Skin of body (tissue), 2 donors: ENCODE results near the gene SAMD8. TPM values are rescaled to one million over a fixed set of nuclear protein-coding genes. Genes with fewer than 3 reads are reported as not detected.

ENCODE experiments used
- DNase-seq: peaks from one replicate; lab custom pipeline; 2025; lab: John Stamatoyannopoulos, UW
- total RNA-seq: library from RNA; depleted of rRNA; stranded (reverse); fragments of >200 nt; gene quantifications from one replicate; pipeline ENCODE4 v1.2.3, GENCODE V29; 2014

Gene SAMD8
- 28.4 TPM for total RNA-seq

DNA sequence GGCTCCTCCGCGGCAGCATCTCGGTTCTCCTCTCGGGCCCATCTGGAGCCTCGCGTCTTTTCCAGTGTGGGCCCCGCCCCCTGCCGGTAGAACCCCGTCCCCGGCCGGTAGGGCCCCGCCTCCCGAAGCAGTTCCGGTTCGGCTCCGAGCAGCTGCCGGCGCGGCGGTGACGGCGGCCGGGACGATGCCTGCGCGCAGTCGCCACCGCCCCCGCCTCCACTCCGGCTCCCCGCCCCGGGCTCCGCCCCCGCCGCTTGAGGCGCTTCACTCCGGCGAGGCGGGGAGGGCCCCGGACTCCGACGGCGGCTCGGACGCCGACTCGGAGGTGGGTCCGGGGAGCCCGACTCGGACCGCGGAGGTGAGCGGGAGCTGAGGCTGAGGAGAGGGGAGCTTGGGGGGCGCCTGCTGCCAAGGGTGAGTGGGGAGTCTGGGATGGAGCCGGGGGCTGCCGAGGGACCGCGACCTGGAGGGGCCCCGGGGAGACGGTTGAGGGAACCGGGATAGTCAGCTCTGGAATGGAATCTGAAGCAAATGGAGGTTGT is at the start of gene SAMD8:
Gene SAMD8 (plus strand): TSS at position 292 of the 542 bp plus-strand sequence. CDS start 38,873 bp downstream, outside the sequence.
- DNase-seq: peak; percentile 93

DNA sequence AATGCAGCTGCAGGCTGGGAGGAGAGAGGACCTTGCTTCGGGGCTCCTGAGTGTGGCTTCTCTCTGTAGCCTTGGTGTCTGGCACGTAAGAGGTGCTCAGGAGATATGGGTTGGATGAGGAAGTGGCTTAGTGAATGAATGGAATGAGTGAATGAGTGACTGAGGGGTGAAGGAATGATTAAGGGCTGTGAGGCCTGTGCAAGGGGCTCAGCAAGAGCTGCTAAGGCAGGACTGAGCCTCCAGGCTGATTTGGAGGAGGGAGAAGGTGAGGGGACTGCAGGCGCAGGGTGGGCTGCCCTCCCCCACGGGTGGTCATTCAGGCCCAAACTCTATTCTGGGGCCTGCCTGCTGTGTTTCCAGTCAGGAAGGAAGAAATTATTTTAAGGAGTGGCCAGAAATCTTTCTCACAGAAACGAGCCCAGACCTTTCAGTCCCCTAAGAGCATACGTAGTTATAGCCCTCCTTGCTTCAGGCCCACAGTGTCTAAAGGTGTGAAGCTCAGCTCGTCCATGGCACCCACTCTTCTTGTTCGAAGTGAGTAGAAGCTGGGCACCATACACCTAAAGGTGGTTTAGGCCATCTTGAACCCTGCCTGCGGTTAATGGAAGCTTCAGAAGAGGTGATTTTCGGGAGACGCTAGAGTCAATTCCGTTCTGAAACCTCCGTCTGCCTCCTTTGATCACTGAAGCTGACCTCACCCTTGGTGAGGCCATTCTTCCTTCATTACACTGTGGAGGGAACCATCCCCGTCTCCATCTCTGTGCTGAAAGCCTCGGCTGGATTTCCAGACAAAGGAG is 49.5 kb upstream of the SAMD8 start:
- DNase-seq: peak; percentile 65

DNA sequence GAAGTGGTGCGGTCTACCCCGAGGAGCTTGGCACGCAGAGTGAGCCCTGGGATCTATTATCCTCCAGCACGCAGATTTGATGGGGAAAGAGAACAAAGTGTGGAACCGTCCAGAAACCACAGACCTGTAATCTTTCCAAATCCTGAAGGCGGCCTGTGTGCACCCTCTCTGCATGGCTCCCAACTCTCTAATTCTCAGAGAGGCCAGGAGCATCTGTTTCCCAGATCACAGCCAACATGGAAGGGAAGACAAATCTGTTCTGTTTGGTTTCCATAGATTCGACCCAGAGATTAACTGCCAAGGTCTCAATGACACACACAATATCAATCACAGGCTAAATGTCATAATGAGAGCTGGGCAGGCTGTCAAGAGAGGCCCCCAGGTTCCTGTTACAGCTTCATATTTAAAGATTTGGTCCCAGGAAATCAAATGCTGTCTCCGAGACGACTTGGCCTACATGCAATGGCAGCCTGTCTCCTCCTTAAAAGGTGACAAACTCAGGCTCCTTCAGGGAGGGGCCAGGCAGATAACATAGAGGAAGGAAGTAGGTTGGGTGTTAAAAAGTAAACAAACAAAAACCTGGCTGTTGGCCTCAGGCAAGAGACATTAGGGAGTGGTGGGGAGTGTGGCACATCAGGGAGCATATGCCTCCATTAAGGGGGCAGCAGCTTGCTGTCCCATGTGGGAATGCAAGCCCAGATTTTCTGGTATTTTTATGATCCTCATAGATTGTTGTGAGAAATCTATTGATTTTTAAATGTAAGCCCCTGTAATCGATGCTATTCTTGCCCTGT is 48.8 kb upstream of the SAMD8 start:
- peak; percentile 96 for DNase-seq

DNA sequence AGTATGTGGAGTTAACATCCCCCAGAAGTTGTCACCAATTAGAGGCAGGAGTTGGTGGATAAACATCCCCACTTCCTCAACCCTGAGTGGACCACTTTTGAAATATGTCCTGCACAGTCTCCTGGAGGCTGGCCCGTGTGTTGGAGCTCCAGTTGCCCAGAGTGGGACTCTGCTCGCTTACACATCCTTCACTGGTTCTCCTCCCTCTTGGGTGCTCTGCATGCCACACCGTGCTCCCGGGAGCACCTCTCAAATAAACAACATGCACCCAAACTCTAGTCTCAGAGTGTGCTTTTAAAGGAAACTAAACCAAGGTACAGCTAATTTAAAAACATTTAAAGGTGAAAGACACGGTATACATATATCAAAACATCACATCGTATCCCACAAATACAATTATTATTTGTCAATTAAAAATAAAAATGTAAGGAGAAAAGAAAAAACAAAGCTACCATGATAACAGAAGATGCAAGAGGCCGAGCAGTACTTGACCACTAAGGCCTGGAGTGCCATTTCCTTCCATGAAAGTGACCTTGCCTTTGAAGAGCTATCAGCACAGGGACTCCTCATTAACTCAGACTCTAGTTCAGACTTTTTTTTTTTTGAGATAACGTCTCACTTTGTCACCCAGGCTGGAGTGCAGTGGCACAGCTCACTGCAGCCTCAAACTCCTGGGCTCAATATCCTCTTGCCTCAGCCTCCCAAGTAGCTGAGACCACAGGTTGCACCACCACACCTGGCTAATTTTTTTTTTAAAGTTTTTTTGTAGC is 47.8 kb upstream of the SAMD8 start:
- no peak for DNase-seq

DNA sequence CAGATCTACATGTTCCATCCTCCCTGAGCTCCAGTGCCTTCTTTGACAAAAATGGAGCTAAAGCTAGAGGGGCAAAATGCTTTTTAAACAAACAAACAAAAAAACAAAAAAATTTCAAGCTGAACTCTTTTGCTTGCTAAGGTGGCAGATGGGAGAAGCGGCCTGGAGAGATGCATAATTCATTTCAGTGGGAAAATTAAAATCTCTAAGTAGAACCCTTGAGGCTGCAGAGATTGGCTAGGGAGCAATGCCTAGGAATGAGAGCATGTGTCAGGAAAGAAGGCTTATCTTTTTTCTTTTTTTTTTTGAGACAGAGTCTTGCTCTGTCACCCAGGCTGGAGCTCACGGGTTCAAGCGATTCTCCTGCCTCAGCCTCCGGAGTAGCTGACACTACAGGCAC is 46.4 kb upstream of the SAMD8 start:
- DNase-seq: no peak

DNA sequence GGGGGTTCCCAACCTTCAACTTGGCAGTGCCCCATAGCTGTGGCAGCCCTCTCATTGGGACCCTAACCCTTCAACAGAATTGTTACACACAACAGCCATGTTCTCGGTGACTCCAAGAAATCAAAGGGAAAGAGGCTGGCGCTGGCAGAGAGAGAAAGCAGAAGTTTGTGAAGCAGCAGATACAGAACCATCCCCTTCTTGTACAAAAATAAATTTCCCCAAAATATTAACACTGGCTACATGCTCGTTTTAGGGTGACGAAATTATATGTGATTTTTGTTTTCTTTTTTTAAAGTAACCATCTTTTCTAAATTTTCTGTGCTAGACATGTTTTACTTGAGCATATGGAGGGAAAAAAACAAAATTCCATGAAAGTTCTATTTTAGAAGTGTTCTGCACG is 45.2 kb upstream of the SAMD8 start:
- no peak for DNase-seq

DNA sequence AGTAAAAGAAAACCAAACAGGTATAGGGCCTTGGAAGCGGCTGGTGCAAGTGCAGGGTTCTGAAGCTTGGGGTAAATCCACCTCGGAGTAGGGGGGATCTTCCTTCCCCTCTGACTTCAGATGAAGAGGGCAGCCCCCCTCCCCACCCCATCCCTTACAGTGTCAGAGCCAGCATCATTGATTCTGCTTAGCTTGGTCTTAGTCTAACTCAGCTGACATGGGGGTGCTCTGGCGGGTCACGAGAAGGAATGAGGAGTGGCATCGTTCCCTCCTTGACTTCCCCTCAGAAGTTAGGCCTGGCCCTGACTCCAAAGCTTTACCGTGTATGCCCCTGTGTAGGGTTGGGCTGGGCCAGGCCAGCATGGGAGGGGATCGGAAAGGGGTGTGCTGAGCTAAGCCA is 44.2 kb upstream of the SAMD8 start:
- no peak for DNase-seq

DNA sequence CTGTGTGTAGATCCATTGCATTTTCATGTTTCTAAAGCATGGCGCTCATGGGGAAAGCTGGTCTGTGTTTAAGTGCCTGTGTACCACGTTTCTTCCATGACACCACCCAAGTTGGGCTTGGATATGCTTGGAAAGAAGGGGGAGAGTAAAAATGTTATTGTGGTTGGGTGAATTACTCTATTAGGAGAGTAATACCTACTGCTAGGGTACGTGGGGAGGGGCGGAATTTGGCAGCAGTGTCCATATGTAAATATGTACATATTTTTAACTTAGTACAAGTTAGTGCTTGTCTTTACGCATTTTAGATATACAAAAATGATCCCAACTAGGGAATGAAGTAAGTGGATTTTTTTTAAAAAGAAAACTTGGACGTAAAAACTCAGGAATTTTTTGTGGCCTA is 42.9 kb upstream of the SAMD8 start:
- peak; percentile 23 for DNase-seq

DNA sequence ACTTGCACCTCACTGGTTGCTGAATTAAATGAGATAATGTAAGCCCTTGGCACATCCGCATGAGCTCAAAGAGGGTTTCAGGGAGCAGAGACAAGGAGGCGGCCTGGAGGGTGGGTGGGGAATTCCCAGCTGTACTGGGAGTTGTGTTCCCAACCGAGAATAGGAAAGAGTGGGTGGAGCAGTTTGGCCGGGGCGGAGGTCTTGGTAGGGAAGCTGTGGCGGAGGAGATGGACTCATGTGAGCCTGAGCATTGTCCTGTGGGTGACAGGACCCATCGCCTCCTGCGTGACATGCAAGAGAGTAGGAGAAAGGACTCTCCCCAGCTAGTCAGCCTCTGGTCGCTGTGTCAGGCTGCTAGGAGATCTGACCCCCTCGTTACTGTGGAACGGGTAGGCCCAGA is 41.0 kb upstream of the SAMD8 start:
- no peak for DNase-seq

DNA sequence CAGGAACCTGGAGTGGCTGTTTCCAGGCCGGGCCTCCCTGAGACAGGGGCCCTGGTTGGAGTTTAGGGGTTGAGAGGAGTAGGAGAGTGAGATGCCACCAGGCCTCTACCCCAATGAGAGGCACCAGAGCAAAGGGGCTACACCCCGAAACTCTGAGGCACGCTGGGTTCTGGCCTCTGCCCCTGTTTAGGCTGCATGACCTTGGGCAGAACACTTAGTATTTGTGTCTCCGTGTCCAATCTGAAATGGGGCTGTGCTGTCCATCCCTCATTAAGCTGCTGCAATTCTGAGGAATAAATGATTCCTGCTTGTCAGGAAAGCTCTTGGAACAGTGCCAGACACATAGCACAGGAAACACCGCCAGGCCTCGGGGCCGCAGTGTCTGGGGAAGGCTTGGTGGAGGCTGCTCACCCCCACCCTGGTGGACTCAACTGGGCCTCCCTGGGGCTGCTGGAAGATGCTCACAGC is 40.5 kb upstream of the SAMD8 start:
- no peak for DNase-seq

DNA sequence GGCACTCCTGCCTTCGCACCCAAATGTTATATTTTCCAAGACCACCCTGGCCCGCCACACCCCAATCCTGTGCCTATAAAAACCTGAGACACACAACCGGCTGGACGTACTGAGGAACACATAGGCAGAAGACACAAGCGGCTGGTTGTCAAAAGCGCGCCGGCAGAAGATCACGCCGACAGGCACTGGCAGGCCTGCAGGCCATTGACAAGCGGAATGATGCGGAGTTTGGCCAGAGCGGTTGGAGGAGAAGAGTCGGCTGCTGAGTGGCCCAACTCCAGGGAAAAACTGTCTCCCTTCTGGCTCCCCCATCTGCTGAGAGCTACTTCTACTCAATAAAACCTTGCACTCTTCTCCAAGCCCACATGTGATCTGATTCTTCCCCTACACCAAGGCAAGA is 39.7 kb upstream of the SAMD8 start:
- DNase-seq: no peak

DNA sequence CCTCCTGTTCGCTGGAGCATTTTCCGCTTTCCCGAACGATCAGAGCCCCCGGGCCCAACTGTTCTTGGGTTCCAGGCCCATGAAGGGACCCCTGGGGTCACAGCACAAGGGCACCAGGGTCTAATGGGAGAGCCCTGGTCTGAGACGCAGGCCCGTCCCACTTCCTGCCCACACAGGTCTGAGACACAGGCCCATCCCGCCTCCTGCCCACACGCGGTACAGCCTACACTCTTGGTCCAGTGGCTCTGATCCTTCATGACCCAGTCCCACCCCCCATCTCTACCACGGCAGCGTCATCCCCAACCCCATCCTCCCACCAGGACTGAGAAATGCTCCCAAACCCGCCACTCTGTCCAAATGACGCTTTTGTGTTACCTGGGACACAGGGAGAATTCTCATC is 38.7 kb upstream of the SAMD8 start:
- DNase-seq: no peak

DNA sequence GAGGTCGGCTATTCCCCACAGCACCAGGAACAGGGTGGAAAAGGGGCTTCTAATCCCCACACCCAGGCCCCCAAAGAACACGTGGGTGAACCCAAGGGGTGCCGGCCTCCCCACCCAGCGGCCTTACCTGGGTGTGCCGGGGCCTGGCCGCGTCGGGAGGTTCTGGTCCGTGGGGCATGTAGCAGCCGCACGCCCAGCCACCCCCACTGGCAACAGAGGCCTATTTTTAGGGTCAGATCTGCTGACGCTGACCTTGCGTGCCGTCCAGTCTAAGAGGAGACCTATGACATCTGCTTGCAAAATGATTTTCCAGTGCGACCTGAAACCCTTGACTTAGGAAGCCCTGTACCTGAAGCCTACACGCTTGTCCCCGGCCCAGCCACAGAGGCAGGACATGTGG is 38.0 kb upstream of the SAMD8 start:
- DNase-seq: no peak

DNA sequence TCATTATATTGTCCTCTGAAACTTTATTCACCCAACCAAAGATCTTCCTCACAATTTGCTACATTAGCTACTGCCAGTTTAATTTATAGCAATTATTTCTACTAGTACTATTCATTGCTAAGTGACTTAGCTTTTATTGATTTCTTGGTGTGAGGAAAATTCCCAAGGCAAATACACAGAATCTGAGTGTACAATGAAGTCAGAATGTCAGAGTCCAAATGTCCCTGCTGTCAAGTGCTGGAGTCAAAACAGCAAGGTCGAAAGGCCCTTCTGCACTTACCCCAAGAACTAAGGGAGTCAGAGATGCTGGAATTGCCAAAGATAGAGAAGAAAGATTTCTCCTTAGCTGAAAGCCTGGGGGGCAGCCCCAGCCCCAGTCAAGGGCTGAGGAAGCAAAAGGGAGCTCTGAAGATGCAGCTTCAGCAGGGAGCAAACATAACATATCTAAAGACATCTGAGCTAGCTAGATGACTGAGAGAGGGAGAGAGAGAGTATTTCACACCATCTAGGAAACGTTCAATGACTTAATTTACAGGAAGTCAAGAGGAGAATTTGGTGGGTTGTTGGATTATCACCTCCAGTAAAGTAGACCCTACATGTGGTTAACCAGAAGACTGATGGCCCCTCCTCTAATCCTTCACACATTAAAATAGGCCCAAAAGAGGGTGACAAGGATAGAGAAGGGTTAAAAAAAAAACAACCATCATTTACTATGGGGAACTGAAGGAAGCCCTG is 36.6 kb upstream of the SAMD8 start:
- no peak for DNase-seq

DNA sequence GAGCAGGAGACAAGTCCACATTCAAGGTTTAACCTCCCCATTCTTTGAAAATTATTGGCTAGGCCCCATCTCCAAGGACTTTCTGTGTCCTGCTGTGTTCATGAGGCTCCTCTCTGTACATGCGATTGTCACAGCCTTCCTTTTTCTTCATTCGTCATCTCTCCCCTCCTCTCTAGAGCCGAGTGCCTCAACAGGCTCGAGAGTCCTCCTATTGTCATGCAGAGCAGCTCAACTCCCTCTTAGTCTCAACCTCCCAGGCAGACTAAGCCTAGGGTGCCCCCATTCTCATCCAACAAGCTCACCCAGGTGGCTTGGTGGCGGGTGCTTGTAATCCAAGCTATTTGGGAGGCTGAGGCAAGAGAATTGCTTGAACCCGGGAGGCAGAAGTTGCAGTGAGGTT is 35.1 kb upstream of the SAMD8 start:
- no peak for DNase-seq

DNA sequence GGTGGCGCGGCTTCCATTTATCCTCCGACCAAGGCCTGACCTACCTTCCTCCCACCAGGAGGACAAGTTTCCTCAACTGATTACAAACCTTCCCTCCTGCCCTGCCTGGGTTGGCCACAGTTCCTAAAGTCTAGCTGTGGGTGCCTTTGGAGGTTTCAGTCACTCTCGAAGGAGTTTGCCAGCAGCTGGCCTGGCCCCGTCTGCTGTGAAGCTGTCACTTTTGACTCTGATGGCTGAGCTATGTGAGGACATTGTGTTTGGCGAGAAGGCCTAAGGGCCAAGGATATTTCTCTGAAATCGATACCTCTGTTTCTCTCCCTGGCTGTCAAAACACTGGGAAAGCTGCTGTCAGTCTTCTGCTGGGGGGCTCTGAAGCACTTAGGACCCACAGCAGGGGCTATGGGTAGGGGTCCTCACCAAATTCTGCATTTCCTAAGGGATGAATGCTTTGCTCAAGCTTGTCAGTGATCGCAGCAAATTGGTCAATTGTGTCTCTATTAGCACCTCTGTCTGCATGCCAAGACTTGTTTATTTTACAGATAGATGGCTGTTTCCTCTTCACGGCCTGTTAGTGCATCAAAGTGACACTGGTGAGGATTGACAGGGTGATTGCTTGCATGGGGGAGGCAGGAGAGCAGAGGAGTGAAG is 31.9 kb upstream of the SAMD8 start:
- DNase-seq: no peak

DNA sequence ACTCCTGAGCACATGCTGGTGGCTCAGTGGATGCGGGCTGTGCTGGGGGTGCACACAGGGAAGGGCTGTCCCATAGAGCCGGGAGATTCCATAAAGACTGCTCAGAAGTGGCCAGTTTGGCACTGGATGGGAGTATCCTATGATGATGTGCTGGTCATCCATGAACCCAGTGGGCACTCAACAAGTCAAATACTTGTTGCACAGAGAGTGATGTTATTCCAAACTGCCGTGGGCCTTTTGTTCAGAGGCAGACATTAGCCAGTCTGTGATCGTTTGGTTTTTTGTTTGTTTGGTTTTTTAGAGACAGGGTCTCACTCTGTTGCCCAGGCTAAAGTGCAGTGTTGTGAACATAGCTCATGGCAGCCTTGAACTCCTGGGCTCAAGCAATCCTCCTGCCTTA is 30.9 kb upstream of the SAMD8 start:
- no peak for DNase-seq

DNA sequence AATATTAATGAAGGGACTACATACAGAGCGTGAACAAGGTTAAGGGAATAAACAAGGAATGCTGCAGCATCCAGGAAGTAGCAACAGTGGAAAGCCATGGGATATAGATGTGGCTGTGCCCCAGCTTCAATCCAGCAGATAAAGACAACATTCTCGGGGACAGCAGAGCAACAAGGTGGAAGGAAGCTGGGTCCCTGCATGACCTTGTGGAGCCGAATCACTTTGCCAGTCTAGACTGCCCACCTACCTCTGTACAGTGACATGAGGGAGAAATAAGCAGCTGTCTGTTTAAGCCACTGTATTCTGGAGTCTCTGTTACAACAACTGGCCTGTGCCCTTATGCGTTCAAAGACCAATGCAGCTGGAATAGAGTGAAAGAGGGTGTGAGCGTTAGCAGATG is 30.1 kb upstream of the SAMD8 start:
- no peak for DNase-seq

DNA sequence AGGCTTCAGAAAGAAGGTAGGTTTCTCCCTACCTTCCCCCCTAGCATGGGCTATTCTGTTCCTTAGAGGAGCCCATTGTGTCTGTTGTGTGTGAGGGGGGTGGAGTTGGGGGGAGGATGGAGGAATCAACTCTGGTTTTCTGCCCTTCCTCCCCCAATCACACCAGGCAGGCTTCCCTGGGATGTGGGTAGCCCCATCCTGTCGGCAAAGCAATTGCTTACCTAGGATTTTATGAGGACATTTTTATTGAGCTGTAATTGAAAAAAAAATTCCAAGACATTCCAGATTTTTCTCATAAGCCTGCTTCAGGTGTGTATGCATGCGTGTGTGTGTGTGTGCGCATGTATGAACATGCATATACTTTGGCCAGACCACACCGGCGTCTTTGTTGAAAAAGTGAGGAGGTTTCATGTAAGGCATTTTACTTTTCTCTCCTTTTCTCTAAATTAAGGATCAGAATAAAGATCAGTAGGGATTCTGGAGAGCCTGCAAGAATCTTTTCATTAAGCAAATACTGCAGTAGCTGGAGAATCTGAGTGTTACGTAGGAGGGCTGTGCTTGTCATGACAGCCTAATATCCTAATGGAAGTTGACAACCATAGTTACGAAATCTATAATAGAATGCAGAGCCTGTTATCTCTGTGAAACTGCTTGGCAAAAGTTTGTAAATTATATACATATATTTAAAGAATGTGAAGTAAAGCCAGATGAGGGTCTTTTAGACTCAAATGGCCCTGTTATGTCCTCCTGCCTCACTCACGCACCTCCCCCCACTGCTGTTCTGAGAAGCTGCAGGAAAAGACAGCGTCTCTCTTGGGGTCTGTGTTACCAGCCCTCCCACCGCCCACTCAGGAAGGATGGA is 27.3 kb upstream of the SAMD8 start:
- peak; percentile 59 for DNase-seq
